GM12878 (cell line): ENCODE results near the gene PEX5.
A peak's percentile ranks its signal among the peaks of the same experiment; 100 is the strongest.

Experiments
- BRCA1 ChIP-seq: IDR thresholded peaks from 2 replicates; pipeline ENCODE4 v1.6.1; 2011; ENCODE audit warnings: low read depth, low read length, improper control_type of control experiment
- SMC3 ChIP-seq: IDR thresholded peaks from 2 replicates; pipeline ENCODE4 v1.6.1; 2011; ENCODE audit warnings: low read length, improper control_type of control experiment, borderline replicate concordance

DNA sequence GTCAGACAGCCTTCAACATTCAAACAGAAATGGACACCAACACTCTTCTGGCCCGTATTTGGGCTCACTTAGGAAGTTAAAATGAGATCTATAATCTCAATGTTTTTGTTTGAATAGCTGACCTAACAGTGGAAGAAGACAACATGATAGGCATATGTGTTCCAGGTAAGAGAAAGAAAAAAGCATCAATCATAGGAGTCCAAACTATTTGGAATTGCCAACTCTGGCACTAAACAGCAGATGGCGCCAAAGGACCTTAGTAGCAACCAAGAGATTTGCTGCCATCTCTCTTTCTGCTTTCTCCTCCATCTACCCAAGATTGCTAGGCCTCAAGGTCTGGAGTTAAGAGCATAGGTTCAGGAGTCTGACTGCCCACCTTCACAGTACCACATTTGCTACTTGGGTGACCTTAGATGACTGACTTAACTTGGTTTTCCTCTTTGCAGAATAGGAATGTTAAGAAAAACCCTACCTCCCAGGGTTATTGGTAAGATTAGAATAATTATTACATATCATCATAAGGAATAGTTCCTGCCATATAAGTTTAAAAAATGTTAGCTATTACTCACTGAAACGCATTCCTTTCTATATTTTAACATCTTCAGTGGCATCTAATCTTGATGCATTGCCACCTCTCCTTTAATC, 30.2 kb downstream of the PEX5 start:
- TF ChIP-seq BRCA1 (no peak), SMC3 (peak; percentile 99)
